Measurements from ENCODE around the gene HOXC11.

HOXC11 gene

DNA sequence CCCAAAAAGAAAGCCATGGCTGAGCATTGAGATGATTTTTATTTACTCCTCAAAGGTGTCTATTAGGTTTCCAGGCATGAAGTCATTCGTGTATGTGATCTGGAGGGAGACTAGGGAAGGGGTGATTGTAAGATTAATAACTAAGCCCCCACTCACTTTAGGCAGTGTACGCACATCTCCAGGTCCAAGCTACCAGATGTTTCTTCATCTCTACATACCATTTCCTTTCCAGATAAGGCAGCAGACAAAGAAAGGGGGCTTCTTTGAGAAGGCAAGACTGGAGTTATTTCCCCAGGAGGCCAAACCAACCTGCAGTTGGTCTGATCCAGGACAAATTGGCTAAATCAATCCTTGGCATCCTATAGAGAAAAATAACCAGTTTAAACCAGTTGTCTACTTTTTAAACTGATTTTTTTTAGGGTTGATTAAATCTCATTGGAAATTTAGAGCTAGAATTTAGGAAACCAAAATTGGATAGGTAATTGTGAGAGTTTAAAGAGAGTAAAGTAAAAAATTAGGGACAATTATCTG lies 30.4 kb upstream of the HOXC11 start:
- no peak for DNase-seq (ENCODE audit: low read depth)

DNA sequence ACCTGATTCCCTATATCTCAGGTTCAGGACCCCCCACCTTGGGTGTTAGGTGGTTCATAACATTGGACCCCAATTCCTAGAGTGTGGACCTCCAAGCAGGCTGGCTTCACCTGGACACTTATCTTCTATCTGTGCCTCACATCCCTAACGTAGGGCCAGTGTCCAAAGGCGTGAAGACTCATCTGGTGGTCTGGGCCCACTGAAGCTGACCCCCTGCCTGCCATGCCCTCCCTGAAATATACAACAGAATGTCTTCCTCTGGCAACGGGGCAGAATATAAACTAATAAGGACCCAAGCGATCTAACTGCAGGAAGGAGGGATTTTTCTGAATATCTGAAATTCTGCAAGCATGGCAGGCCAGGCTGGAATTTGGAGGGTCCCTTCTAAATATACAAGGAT lies 28.7 kb upstream of the HOXC11 start:
- no peak for DNase-seq (ENCODE audit: low read depth)

DNA sequence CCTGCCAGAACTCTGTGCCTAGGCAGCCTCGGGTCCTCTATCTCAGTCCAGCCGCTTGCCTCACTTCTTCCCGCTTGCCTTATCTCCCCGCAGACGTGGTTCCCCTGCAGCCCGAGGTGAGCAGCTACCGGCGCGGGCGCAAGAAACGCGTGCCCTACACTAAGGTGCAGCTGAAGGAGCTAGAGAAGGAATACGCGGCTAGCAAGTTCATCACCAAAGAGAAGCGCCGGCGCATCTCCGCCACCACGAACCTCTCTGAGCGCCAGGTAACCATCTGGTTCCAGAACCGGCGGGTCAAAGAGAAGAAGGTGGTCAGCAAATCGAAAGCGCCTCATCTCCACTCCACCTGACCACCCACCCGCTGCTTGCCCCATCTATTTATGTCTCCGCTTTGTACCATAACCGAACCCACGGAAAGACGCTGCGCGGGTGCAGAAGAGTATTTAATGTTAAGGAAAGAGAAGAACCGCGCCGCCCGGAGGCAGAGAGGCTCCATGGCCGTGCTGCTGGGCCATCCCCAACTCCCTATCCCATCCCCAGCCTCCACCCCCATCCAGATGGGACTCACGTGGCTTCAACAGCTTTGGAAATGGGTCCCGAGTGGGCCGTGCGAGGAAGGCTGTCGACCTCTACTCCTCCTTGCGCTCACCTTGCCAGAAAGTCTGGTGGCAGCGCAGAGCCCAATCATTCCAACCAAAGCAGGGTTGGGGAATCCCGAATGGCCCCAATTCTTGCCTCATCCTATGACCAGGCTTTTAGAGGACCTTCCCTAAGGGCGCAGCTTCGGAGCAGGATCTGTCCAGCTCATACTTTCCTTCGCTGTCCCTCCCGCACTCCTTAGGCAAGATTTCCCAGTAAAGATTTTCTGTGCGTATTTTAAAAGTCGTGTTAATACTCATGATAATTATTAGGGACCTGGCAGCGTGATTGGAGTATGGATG lies 27.7 kb upstream of the HOXC11 start:
- DNase-seq (ENCODE audit: low read depth): no peak

DNA sequence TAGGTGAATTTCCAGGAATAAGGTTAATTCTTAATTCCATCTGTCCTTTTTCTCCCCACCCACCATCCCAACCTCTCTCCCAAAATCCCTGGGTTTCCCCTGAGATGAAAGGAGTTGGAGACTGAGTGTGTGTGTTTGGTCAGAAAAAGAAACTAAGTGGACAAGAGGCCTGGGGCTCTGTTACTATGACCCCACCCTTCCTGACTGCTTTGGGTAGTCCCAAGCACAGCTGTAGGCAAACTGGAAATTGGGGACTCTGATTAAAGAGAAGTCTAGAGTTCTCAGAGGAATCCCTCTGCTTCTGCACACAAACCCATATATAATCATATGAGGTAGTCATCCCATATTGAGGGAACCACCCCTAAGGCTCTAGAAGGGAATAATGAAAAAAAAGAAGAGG lies 25.2 kb upstream of the HOXC11 start:
- no peak for DNase-seq (ENCODE audit: low read depth)

DNA sequence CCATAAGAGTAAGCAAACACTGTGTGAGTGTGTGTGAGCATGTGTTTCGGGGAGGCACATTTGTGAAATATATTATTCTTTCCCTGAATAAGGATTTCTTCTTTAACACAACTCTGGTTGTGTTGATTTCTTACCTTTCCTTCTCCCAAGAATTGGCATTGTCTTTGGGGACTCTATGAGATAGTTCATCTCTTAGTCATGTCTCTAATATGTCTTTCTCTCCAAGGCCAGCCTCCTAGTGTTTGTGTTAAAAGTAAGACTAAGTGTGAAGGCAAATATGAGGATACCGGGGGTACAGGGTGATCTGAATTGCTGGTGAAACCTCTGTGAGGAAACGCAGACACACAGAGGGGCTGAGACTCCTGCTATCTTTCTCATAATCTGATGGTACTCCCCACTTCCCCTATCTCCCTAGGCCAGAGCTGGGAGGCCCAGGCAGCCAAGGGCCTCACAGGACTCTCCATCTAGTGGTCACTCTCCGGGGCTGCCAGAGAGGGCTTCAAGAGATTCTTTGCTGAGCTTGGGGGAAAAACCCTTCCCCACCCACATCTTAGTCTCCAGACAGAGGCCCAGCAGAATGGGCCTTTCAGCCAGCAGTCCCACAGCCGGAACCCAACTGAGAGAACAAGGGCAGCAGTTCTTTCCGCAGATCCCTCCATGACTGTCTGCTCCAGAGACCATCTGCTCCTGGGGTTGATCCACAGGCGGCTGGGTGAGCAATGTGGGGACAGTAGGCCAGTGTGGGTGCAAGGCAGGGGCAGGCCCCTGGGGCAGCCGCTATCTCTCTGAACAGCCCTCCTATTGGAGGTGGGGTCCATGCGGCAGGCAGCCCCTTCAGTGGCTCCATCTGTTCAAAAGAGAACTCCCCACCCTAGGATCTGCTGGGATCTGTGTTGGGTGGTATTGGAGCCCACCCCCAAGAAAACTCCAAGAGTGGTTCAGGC lies 24.0 kb upstream of the HOXC11 start:
- no peak for DNase-seq (ENCODE audit: low read depth)

DNA sequence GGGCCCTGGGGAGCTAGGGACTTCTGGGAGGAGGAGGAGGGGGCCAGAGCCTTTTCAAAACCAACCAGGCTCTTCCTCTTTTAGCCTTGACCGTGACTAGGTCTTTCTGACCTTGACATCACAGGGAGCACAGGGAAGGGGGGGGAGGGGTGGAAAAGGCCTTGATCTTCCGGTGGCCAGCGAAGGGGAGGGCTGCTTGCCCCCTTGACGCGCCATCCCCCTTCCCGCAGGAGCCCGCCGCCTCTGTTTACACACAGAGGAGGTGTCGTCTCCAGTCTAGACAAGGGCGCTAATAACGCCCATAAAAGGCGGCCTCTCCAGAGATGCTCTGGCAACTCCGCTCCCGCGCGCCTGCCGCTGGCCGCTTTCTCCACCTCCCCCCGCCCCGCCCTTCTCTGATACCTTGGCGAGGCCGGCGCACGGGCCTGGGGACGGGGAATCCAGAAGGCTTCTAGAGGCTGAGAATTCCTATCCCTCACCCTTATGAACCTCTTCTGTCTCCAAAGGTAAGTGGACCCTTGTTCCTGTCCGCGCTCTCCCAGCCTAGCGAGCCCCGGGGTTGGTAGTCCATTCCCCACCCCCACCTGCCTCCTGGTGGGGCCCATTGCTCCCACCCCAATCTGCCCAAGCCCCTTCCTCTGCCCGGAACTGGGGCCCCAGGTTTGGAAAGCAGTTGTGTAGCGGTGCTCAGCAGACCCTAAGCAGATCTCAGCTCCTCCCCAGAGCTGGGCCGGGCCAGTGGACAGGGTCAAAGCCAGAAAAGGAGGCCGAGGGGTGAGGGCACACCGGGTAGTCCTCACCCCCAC lies 23.1 kb upstream of the HOXC11 start:
- no peak for DNase-seq (ENCODE audit: low read depth)

DNA sequence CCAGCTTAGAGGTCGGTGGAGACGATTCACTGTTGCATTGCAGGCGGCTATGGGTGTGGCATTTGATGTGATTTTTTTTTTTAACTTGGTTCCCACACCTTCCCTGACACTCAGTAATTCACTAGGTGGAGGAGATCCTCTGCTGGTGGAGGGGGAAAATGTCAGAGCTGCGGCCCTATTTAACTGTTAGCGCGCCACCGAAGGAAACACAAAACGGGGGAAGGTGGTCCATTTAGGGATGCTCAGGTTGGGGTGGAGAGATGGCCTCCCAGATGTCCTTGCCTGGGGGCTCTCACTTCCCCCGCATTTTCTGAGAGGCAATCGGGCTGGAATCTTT lies 22.5 kb upstream of the HOXC11 start:
- DNase-seq (ENCODE audit: low read depth): no peak

DNA sequence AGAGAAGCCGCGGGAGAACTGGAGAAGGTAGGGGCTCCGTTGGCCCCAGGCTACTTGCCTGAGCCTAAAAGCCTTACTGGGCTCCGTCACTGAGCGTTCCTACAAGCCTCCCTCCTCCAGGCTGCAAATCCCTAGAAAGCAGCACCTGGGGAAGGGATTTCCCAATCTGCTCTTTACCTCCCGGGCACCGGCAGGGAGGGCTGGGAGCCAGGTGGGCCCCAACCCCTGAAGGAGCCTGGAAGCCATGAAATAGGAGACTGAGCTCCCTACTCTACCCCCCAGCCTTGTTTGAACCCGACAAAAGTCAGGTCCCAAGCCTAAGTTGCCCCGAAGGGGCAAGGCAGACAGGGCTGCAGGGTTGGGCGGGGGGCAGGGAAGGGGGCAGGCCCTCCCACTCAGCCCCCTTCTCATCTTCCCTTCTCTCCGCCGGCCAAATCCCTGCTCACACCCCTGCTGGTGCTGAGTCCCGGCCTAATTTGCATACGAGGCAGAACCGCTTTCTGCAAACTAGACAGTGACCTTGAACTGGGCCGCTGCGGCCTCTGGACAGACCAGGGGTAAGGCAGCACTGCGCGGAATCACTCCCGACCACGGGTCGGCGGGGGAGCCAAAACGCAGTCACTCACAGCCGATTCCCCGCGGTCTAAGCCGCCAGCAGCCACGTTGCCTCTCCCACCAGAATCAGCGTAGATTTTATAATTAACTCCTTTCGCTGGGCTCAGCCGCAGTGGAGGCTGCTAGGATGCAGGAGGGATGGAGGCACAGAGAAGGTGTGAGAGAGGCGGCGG lies 21.9 kb upstream of the HOXC11 start:
- no peak for DNase-seq (ENCODE audit: low read depth)

DNA sequence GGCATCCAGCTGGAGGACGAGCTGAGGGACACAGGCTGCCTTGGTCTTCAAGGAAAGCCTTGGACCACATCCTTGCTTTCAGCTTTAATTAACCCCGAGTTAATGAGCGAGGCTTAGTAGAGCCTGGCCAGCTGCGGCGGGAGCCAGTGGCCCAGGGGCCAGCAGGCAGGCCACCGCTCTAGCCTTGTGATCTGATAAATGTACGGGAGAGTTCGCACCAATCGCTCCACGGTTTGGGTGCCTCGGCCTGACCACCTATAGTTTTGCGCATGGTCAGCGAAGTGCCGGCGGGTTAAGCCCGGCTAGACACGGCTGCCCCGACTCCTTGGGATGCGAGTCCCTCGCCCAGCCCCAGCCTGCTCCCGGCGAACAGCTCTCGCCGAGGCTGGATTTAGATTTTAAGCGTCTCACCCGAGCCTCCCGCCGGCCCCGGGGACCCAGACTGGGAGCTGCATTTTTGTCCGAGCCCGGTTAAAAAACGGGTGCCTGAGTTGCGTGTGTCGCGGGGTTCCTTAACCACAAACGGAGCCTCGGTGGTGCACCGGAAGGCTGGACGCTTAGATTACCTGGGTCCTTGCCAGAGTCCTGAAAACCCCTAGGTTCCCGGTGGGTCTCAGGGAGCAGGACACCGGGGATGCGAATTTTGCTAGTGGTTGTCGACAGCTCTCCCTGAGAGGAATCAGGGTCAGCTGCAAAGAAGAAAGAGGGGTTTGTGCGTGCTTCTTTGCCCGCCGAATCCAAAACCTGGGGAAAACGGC lies 21.2 kb upstream of the HOXC11 start:
- DNase-seq (ENCODE audit: low read depth): no peak

DNA sequence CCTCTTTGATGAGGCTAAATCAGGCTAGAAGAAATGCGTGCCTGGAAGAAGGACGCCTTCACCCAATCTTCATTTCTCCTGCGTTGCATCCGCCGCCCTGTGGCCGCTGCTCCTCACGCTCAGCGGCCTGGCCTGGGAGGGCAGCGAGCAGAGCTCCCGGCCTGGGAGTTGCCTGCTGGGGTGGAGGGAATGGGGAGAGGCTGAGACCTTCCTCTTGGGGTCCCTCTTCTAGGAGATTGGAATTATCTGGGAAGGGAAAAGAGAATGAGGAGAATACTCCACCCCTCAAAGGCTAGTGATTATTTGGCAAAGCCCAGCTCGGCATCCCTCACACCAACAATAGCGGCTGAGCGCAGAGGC lies 20.6 kb upstream of the HOXC11 start:
- no peak for DNase-seq (ENCODE audit: low read depth)

DNA sequence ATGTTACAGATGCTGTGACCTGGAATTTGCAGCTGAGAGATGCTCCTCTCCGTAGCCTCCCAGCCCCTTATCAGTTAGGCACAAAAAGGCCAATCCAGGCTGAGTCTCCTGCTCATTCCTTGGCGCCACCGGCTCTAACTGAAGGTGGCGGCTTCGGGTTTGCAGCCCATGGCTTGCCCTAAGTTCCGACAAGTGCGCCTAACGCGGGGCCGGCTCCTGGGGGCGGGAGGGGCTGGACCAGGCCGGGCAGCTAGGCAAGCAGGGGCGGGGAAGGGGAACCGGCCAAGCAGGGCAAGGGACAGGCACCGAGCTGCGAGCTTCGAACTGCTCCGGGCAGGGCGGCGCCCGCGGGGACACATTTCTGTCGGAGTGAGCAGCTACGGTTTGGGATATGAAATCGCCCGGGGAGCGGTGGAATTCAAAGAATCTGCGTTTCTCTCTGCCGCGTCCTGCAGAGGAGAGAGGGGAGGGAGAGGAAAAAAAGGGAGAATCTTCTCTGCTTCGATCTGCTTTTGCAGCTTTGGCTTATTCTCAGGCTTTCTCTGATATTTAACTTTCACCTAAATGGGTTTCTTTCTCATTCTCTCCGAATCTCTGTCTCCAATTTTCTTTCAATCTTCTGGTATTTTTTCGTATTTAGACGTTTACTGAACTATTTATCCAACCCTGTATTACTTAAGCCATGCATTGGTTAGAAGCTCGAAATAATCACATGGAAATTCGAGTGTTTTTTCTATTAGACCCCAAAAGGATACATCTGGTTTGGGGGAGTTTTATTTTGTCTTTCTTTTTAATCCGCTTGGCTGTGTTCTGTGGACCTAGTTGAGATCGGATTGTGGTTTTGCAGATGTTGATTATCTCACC lies 19.8 kb upstream of the HOXC11 start:
- DNase-seq (ENCODE audit: low read depth): no peak

DNA sequence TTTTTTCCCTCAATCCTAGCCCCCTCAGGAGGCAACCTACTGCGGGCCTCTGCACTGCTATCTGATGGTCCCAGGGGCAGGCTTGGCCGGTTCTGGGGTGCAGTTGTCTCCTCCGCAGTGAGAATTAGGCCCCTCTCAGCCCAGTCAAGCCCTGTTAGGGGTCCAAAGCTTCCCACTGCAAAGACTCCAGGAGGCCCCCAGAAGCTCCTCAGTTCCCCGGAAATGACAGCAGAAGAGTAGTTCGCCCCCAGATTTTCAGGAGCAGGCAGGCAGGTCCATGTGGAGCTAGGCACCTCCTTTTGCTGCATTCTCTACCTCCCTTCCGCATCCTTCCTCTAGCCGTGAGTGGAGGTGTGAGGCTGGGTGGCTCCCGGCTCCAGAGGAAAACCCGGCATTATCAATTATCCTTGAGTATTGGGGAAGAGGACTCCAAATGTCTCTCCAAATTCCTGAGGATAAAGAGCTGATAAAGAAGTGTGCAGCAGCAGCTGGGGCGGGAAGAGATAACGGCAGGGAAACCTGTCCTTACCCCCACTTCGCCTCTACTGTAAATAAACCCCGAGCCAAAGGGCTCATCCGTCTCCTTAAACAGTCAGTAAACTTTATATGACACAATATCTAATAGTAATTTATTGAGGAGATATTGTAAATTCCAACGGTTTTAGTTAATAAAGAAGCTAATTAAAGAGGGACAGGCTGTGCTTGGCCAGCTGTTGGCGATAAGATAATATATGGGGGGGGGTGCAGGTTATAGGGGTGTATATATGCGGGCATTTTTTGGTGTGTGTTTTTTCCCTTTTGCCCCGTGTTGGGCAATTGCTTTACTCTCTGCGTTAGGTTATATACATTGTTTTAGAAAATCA lies 18.9 kb upstream of the HOXC11 start:
- no peak for DNase-seq (ENCODE audit: low read depth)

DNA sequence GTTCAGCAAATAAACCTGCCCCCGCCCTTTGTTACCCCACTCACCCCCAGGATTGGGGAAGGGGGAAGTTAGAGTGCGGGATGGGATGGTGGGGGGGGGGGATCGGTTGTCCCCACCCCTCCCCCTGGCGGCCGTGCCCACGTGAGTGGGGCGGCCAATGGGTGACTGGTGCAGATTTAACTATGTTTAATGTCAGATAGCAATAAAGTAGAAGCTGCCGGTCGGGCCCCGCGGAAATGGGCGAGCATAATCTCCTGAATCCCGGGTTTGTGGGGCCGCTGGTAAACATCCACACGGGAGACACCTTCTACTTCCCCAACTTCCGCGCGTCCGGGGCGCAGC lies 18.3 kb upstream of the HOXC11 start, which contains the start of gene HOXC12:
TSS of gene HOXC12 (plus strand) at position 210 of the 342 bp plus-strand sequence. CDS start at position 237, 27 bp downstream.
- no peak for DNase-seq (ENCODE audit: low read depth)

DNA sequence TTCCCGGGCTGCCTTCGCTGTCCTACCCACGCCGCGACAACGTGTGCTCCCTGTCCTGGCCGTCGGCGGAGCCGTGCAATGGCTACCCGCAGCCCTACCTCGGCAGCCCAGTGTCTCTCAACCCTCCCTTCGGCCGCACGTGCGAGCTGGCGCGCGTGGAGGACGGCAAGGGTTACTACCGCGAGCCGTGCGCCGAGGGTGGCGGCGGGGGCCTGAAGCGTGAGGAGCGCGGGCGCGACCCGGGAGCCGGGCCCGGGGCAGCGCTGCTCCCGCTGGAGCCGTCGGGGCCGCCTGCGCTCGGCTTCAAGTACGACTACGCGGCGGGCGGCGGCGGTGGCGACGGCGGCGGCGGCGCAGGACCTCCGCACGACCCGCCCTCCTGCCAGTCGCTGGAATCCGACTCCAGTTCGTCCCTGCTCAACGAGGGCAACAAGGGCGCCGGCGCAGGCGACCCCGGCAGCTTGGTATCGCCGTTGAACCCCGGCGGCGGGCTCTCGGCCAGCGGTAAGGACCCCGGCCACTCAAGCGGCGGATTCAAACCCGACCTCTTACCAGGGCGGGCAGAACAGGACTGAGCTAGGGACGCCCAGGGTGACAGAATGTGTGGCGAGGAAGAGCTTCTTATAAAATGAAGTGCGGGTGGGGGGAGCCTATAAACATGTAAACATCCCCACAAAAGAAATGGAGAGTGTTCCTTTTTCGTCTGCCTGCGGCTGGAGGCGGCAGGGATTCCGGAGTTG lies 17.7 kb upstream of the HOXC11 start:
- no peak for DNase-seq (ENCODE audit: low read depth)

DNA sequence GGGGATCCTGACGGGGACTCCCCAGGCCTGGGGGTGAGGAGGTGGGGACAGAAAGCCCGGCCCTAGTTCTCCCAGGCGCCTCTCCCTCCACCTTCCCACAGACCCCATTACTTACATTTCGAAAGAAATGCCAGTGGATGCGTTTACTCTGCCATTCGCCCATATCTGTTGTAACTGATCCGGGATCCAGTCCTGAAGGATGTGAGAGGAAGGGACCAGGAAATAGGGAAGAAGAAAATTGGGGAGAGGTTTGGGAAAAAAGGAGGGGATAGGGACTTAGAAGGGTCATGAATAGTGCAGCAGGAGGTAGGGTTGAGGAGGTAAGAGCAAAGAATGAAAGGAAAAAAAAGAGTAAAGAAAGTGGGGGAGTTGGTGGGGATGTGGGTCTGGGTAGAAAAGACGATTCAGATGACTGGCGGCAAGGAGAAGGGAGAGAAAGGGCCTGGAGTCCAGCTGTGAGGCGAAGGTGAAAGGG lies 17.1 kb upstream of the HOXC11 start:
- DNase-seq (ENCODE audit: low read depth): no peak

DNA sequence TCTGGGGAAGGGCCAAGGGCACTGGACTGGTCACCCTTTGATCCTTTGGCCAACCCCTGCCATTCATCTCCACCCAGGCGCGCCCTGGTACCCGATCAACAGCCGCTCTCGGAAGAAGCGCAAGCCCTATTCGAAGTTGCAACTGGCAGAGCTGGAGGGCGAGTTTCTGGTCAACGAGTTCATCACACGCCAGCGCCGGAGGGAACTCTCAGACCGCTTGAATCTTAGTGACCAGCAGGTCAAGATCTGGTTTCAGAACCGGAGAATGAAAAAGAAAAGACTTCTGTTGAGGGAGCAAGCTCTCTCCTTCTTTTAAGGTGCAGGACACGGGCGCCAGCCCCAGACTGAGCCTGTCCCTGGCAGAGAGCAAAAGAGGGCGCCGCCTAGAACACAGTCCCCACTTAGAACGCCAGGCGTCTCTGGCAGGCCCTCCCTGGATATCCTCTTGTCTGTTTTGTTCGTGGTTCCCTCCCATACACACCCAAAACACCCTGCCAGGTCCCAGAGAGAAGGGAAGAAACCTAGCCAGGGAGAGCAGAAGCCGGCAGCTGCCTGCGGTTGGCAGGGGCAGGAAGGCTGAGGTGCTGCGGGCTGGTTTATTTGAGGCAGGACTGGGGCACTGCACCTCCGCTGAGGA lies 16.6 kb upstream of the HOXC11 start:
- no peak for DNase-seq (ENCODE audit: low read depth)

DNA sequence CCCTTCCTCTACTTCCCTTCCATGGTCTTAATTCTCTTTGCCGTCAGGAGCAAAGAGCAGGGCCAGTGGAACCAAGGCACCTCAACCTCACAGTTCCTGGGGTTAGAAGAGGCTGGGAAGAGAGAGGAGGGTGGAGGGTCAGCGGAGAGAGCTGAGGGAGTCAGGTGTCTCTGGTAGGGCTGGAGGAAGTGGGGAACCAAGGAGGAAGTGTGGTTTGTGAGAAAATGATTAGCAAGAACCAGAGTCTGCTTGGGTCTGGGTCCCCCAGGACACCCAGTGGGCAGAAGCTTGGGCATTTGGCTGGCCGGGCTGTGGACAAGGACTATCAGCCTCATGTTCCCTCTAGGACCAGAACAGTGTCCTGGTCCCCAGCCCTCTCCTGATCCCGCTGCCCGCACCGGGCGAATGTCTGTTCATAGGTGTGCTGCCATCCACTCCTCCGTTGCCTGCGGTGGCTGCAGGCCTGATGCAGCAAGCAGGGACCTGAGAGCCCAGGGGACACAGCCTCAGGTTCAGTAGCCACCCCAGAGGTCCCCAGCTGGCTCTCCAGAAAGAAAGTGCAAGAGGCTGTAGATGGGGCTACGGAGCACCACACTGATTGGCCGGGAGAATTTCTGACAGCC lies 15.9 kb upstream of the HOXC11 start:
- no peak for DNase-seq (ENCODE audit: low read depth)
